ENCODE data around the gene C17orf100.

C17orf100 gene

GRCh38 chr17:6696906-6697305, 45.3 kb downstream of the C17orf100 start:
- TF ChIP-seq POLR2AphosphoS5 (IDR thresholded peaks at IDR 0.05; ENCODE audit: borderline replicate concordance, low read depth, low read length) (no peak), FOXP2 (optimal IDR thresholded peaks at IDR 0.05; ENCODE audit: control extremely low read depth, extremely low read length, insufficient read depth) (no peak), EZH2 (IDR thresholded peaks at IDR 0.05) (no peak)
- Histone ChIP-seq H3K27ac (no peak overlapping the region), H3K4me3 (no peak overlapping the region), H3K9me3 (ENCODE audit: low read depth, low read length) (no peaks in the 10 kb centered on the region), H3K9ac (ENCODE audit: insufficient read length) (no peak overlapping the region), H3K36me3 (ENCODE audit: insufficient read depth, low read length) (no peaks in the 10 kb centered on the region)
- no peak for DNase-seq (ENCODE audit: low read depth, low spot score)

DNA sequence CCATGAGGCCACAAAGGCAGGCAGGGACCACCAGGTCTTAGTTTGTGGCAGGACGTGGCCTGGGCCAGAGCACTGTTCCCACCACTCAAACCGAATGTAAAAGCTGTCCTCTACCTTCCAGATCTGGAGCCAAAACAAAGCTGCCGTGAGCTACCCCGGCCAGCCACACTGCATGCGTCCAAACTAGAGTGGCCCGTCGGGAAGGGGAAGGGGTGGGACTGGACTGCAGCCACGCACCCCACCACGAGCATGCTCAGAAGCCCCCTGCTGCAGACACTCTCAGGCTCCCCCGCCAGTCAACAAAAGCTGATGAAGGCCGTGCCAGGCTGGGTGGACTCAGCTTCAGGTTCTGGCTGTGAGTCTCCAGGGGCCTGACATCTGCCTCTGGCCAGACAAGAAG, 46.4 kb downstream of the C17orf100 start:
- Histone ChIP-seq H3K36me3 (ENCODE audit: insufficient read depth, low read length) (no peaks in the 10 kb centered on the region), H3K27ac (no peak overlapping the region), H3K9ac (ENCODE audit: insufficient read length) (no peak overlapping the region), H3K4me3 (no peak overlapping the region), H3K9me3 (ENCODE audit: low read depth, low read length) (no peaks in the 10 kb centered on the region)
- DNase-seq (ENCODE audit: low read depth, low spot score): no peak
- no peak for TF ChIP-seq FOXP2 (optimal IDR thresholded peaks at IDR 0.05; ENCODE audit: control extremely low read depth, extremely low read length, insufficient read depth)
- TF ChIP-seq EZH2 (IDR thresholded peaks at IDR 0.05): no peak
- no peak for TF ChIP-seq POLR2AphosphoS5 (IDR thresholded peaks at IDR 0.05; ENCODE audit: borderline replicate concordance, low read depth, low read length)

DNA sequence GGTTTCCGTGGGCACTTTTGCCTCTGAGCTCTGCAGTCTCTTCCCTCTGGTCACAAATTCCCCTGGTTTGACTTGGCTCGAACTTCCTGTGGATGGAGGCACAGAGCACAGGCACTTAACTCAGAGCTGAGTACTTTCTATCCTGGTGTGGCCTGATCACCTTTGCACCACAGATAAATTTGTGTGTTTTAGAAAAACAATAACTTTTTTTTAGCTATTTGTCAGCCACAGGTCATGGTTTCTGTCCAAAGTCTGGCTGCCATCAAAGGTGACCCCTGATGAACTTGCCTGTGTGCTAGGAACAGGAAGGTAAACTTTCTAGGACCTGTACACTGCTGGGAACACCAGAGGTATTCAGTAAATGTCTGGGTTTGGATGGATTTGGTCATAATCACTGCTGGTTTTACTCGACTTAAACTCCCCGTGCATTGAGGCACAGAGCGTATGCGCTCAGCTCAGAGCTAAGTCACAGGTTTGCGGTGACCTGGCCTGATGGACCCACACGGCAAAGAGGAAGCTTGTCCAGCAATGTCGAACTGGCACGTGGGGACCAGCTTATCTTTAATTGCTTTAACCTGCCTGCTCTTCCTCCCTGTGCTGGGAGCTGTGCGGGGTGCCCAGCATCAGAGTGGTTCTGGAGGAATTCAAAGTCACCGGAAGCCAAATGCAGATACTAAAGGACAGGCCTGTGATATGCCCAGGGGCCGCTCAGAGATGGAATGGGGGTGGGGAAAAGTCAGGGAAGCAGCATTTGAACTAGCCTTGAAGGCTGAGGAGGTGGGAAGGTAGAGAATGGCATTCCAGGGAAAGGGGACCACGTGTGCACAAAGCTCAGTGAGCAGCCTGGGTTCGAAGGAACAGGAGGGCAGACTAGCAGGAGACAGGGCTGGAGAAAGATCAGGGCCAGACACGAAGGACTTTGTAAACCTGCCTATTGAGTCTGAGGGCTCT, 48.7 kb downstream of the C17orf100 start:
- no peak for DNase-seq (ENCODE audit: low read depth, low spot score)
- no peak overlapping the region for H3K27ac ChIP-seq
- H3K4me3 ChIP-seq: no peak overlapping the region
- no peak overlapping the region for H3K9ac ChIP-seq (ENCODE audit: insufficient read length)
- TF ChIP-seq EZH2 (IDR thresholded peaks at IDR 0.05): no peak
- no peak for TF ChIP-seq POLR2AphosphoS5 (IDR thresholded peaks at IDR 0.05; ENCODE audit: borderline replicate concordance, low read depth, low read length)
- TF ChIP-seq FOXP2 (optimal IDR thresholded peaks at IDR 0.05; ENCODE audit: control extremely low read depth, extremely low read length, insufficient read depth): no peak
- H3K36me3 ChIP-seq (ENCODE audit: insufficient read depth, low read length): no peaks in the 10 kb centered on the region
- H3K9me3 ChIP-seq (ENCODE audit: low read depth, low read length): no peaks in the 10 kb centered on the region

GRCh38 chr17:6700948-6701307, 49.4 kb downstream of the C17orf100 start:
- Histone ChIP-seq H3K9ac (ENCODE audit: insufficient read length) (no peak overlapping the region), H3K9me3 (ENCODE audit: low read depth, low read length) (no peaks in the 10 kb centered on the region), H3K36me3 (ENCODE audit: insufficient read depth, low read length) (no peaks in the 10 kb centered on the region), H3K4me3 (no peak overlapping the region), H3K27ac (no peak overlapping the region)
- no peak for DNase-seq (ENCODE audit: low read depth, low spot score)
- no peak for TF ChIP-seq FOXP2 (optimal IDR thresholded peaks at IDR 0.05; ENCODE audit: control extremely low read depth, extremely low read length, insufficient read depth)
- TF ChIP-seq EZH2 (IDR thresholded peaks at IDR 0.05): no peak
- no peak for TF ChIP-seq POLR2AphosphoS5 (IDR thresholded peaks at IDR 0.05; ENCODE audit: borderline replicate concordance, low read depth, low read length)

- TF ChIP-seq POLR2AphosphoS5 (IDR thresholded peaks at IDR 0.05; ENCODE audit: borderline replicate concordance, low read depth, low read length): no peak
- TF ChIP-seq FOXP2 (optimal IDR thresholded peaks at IDR 0.05; ENCODE audit: control extremely low read depth, extremely low read length, insufficient read depth): no peak
- TF ChIP-seq EZH2 (IDR thresholded peaks at IDR 0.05): no peak
- no peaks in the 10 kb centered on the region for H3K9me3 ChIP-seq (ENCODE audit: low read depth, low read length)
- no peaks in the 10 kb centered on the region for H3K36me3 ChIP-seq (ENCODE audit: insufficient read depth, low read length)
- no peak for DNase-seq (ENCODE audit: low read depth, low spot score)
- no peak overlapping the region for H3K27ac ChIP-seq
- H3K4me3 ChIP-seq: no peak overlapping the region
- no peak overlapping the region for H3K9ac ChIP-seq (ENCODE audit: insufficient read length)
Observed at GRCh38 chr17:6701719-6702118, 50.2 kb downstream of the C17orf100 start.

DNA sequence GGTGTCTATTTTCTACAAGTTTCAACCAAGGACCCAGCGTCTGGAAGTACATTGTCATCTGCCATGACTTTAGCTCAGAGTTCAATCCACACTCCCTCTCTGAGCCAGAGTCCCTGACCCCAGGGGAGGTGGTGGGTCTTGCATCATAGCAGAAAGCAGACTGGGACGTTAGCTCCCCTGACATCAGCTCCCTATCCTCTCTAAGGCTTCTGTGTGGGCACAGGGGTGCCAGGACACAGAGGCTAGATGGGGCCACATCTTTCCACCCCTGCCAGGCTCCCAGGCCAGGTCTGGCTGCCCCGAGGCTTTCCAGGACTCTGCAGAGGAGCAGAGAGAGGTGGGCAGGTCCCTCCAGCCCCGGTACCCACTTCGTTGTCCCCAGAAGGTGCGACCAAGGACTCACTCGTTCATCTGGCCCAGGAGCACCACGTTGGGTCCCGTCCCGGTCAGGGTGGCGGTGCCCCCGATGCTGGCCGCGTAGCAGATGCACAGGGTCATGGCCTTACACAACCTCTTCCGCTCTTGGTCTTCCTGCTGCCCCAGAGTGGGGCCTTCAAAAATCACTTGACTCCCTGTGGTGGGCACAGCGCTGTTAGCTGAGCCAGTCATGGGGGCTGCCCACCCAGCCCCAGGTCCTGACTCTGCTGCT, 51.1 kb downstream of the C17orf100 start:
- DNase-seq (ENCODE audit: low read depth, low spot score): no peak
- Histone ChIP-seq H3K4me3 (no peak overlapping the region), H3K36me3 (ENCODE audit: insufficient read depth, low read length) (no peaks in the 10 kb centered on the region), H3K27ac (no peak overlapping the region), H3K9ac (ENCODE audit: insufficient read length) (no peak overlapping the region), H3K9me3 (ENCODE audit: low read depth, low read length) (no peaks in the 10 kb centered on the region)
- TF ChIP-seq EZH2 (IDR thresholded peaks at IDR 0.05) (no peak), FOXP2 (optimal IDR thresholded peaks at IDR 0.05; ENCODE audit: control extremely low read depth, extremely low read length, insufficient read depth) (no peak), POLR2AphosphoS5 (IDR thresholded peaks at IDR 0.05; ENCODE audit: borderline replicate concordance, low read depth, low read length) (no peak)

Measured in SK-N-MC (cell line).